ENCODE measurements around the gene ONECUT3.

The ONECUT3 gene

DNA sequence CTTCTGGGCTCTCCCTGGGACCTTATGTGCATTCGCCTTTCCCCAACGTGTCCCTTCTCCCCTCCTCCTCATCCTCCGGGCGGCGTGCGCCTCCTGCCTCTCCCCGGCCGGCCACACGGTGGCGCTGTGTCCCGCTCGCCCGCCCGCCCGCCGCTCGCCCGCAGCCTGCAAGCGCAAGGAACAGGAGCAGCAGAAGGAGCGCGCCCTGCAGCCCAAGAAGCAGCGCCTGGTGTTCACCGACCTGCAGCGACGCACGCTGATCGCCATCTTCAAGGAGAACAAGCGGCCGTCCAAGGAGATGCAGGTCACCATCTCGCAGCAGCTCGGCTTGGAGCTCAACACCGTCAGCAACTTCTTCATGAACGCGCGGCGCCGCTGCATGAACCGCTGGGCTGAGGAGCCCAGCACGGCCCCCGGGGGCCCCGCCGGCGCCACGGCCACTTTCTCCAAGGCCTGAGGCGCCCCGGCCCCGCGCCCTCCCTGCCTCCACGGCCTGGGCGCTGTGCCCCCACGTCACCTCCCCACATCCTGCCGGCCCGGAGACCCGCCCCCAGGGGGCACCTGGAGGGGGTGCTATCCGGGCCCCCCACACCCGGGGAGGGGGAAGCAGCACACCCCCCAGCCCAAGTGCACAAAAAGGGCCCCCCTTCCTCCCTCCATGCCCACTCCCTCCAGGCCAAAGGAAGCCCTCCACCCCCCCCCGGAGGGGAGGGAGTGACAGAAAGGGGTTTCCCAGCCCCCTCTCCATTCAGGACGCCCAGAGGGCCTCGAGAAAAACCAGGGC is 21.9 kb downstream of the ONECUT3 start:
- no peak for DNase-seq (ENCODE audit: low read depth)
- TF ChIP-seq, protein P1, sequence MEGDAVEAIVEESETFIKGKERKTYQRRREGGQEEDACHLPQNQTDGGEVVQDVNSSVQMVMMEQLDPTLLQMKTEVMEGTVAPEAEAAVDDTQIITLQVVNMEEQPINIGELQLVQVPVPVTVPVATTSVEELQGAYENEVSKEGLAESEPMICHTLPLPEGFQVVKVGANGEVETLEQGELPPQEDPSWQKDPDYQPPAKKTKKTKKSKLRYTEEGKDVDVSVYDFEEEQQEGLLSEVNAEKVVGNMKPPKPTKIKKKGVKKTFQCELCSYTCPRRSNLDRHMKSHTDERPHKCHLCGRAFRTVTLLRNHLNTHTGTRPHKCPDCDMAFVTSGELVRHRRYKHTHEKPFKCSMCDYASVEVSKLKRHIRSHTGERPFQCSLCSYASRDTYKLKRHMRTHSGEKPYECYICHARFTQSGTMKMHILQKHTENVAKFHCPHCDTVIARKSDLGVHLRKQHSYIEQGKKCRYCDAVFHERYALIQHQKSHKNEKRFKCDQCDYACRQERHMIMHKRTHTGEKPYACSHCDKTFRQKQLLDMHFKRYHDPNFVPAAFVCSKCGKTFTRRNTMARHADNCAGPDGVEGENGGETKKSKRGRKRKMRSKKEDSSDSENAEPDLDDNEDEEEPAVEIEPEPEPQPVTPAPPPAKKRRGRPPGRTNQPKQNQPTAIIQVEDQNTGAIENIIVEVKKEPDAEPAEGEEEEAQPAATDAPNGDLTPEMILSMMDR (conservative IDR thresholded peaks at IDR 0.05; ENCODE audit: low read depth, low read length), result peak; percentile 35
- no peak overlapping the region for H3K4me3 ChIP-seq (ENCODE audit: low read length)

DNA sequence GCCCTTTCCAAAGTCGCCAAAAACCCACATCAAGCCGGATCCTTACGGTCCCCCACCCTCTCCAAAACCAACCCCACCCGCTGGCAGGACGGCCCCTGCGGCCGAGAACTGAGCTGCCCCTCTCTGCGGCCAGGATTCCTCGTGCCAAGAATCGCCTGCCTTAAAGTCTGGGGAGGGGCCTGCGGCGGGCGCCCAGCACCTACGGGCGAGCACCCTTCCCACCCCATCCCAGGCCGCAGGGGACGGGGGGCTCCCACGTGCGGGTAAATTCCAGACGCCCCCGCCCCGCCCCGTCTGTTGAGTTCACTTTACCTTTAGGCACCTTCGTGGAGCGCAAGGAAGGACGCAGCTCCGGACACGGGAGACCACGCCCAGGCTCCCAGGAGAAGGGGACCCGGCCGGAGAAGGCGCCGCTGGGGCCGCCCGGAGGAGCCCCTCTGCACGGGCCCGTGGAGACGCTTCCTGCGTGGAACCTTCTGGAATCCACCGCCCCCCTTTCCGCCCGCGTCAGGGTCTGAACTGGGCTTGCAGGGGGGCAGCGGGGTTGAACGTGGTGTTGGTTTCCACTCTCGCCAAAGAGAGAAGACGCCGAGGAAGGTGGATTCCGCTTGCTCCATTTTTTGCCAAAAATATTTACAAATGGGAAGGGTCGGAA is 22.8 kb downstream of the ONECUT3 start:
- TF ChIP-seq, protein P1 (conservative IDR thresholded peaks at IDR 0.05; ENCODE audit: low read depth, low read length), result no peak
- DNase-seq (ENCODE audit: low read depth), result no peak
- no peak overlapping the region for H3K4me3 ChIP-seq (ENCODE audit: low read length)

DNA sequence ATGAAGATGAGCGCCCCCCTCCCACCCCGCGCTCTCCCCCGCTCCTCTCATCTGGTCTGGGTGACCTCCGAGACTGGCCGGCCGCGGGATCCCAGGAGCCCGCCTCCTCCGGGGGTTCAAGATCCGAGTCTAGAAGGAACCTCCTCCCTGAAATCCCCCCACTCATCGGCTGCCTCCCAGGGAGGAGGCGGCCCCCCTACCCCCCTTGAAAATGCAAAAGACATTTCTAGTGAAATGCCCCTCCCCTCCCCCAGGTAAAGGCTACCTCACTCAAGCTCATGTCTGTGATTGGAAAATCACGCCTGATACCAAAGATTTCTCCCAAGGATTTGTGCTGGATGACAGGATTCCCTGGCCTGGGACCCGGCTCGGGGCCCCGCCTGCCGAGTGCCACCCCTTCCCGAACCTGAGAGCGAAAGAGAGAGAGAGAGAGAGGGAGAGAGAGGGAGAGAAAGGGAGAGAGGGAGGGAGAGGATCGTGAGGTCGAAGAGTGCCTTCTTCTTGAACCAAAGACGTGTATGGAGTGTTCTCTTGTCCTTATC is 23.4 kb downstream of the ONECUT3 start:
- TF ChIP-seq, protein P1 (conservative IDR thresholded peaks at IDR 0.05; ENCODE audit: low read depth, low read length), result no peak
- no peak for DNase-seq (ENCODE audit: low read depth)
- H3K4me3 ChIP-seq (ENCODE audit: low read length), result no peak overlapping the region

DNA sequence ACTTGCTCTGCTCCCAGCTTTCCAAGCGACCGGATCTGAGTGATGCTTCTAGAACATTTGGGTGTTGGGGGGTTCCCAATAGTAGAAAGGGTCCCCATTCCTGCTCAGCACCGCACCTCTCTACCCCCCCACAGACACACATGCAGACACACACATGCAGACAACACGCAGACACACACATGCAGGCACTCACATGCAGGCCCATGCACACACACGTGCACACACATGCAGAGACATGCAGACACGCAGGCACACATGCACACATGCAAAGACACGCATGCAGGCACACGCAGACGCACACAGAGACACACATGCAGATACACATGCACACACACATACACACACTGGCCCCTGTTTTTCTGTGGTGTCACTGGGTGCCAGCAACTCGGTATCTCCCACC is 23.8 kb downstream of the ONECUT3 start:
- no peak for DNase-seq (ENCODE audit: low read depth)
- TF ChIP-seq, protein P1 (conservative IDR thresholded peaks at IDR 0.05; ENCODE audit: low read depth, low read length), result no peak
- H3K4me3 ChIP-seq (ENCODE audit: low read length), result no peak overlapping the region

DNA sequence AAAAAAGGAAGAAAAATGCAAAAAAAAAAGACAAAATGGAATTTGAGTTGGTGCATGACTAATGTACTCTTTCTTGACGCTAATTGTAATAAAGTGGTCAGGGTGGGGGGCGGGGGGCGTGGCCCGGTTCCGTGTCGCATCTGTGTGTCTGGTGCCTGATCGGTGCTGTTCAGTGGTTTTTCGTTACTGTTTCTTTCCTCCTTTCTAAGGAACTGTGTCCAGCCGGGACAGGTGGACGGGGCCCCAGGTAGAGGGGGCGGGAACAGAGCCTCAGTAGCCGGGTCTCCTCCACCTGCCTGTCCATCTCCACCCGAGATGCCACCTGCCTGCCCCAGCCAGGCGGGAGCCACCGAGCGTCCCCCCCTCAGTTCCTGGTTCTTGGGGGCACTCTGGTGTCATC is 26.3 kb downstream of the ONECUT3 start:
- H3K4me3 ChIP-seq (ENCODE audit: low read length), result no peak overlapping the region
- no peak for DNase-seq (ENCODE audit: low read depth)
- TF ChIP-seq, protein P1 (conservative IDR thresholded peaks at IDR 0.05; ENCODE audit: low read depth, low read length), result no peak

DNA sequence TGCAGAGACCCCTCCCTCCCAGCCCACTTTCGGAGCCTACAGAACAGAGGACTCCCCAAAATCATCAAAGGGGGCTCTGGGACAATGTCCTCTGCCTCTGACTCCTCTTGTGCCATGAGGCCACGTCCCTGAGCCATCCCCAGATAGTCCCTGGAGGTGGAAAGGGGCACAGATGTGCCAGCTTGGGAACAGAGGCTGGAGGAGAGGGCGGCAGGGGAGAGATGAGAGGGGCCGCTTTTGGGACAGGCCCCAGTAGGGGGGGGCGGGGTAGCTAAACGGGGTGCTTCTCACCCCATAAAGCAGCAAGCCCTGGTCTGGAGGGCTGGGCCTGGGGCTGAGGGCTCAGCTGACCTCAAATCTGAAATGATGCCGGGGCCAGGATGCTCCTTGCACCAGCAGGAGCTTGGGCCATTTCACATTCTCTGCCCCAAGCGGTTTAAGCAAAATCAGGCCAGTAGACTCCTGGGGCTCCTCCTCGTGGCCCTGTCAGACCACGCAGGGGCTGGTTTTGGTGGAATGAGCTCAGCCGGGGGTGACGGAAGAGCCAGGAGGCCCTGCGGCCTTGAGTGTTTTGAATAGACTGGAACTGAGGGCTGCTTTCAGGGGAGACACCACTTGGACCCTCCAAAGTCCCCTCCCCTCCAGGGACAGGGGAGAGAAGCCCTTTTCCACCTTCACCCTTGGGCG is 27.1 kb downstream of the ONECUT3 start:
- TF ChIP-seq, protein P1 (conservative IDR thresholded peaks at IDR 0.05; ENCODE audit: low read depth, low read length), result peak; percentile 10
- DNase-seq (ENCODE audit: low read depth), result no peak
- H3K4me3 ChIP-seq (ENCODE audit: low read length), result no peak overlapping the region
